ENCODE data around the gene OTOP3.
"Not testable (repeated sequence)": the region's sequence is repeated elsewhere in the genome, so short reads cannot be mapped to it uniquely, and the experiment has no call there.

Gene OTOP3

GRCh38 chr17:74935585-74936469 is at the start of gene OTOP3:
Gene OTOP3, plus strand, starts transcription at chr17:74935898. Its CDS starts 24 bp downstream, at chr17:74935922.
- no peak for DNase-seq

- no peak for DNase-seq
These were observed 47.2 kb upstream of the OTOP3 start for GRCh38 chr17:74888469-74888868.

GRCh38 chr17:74890554-74890953 is 45.1 kb upstream of the OTOP3 start:
- no peak for DNase-seq

GRCh38 chr17:74892013-74892841 is 43.5 kb upstream of the OTOP3 start:
- no peak for DNase-seq

- no peak for DNase-seq
These were observed 42.5 kb upstream of the OTOP3 start, which contains the start of gene FADS6 for GRCh38 chr17:74892974-74893911. Gene FADS6, minus strand, starts transcription at chr17:74893633. Its CDS starts 38 bp downstream, at chr17:74893595.

GRCh38 chr17:74893936-74894671 is 41.6 kb upstream of the OTOP3 start:
- DNase-seq: no peak

- no peak for DNase-seq
These were observed 37.2 kb upstream of the OTOP3 start for GRCh38 chr17:74898376-74898946.

- DNase-seq: no peak
These were observed 35.5 kb upstream of the OTOP3 start for GRCh38 chr17:74900208-74900607.

- no peak for DNase-seq
These were observed 34.2 kb upstream of the OTOP3 start for GRCh38 chr17:74901353-74902135.

- no peak for DNase-seq
These were observed 32.7 kb upstream of the OTOP3 start for GRCh38 chr17:74903034-74903433.

- no peak for DNase-seq
These were observed 32.0 kb upstream of the OTOP3 start for GRCh38 chr17:74903671-74904070.

GRCh38 chr17:74904687-74905409 is 30.9 kb upstream of the OTOP3 start:
- DNase-seq: no peak

- DNase-seq: not testable (repeated sequence)
These were observed 29.4 kb upstream of the OTOP3 start for GRCh38 chr17:74906214-74906793.

GRCh38 chr17:74907012-74907411 is 28.7 kb upstream of the OTOP3 start:
- DNase-seq: no peak

GRCh38 chr17:74909097-74909496 is 26.6 kb upstream of the OTOP3 start:
- not testable (repeated sequence) for DNase-seq

- not testable (repeated sequence) for DNase-seq
These were observed 24.3 kb upstream of the OTOP3 start for GRCh38 chr17:74911423-74911822.

- DNase-seq: no peak
These were observed 19.4 kb upstream of the OTOP3 start for GRCh38 chr17:74916136-74916850.

GRCh38 chr17:74916851-74917199 is 18.9 kb upstream of the OTOP3 start:
- no peak for DNase-seq

GRCh38 chr17:74917430-74917829 is 18.3 kb upstream of the OTOP3 start:
- no peak for DNase-seq
